ENCODE measurements around the gene FAM124A. TPM values are rescaled to one million over a fixed set of nuclear protein-coding genes. Genes with fewer than 3 reads are reported as not detected.

Gene FAM124A
- total RNA-seq, 2 donors from 2014 or later: 49.7 to 56.6 TPM

- Histone ChIP-seq H3K9me3 (ENCODE audit: control insufficient read depth, low read length) (no peaks in the 10 kb centered on the region), H3K4me3 (ENCODE audit: low read length) (no peak overlapping the region), H3K4me1 (ENCODE audit: control insufficient read depth, insufficient read depth, low read length) (no peaks in the 10 kb centered on the region), H3K9ac (ENCODE audit: extremely low read depth, low read length, poor library complexity, severe bottlenecking) (no peak overlapping the region), H3K27ac (ENCODE audit: low read depth, low read length) (no peak overlapping the region), H3K36me3 (ENCODE audit: control insufficient read depth, insufficient read depth, low read length) (no peaks in the 10 kb centered on the region), H3K27me3 (ENCODE audit: control insufficient read depth, insufficient read depth, low read length, poor library complexity, severe bottlenecking) (no peaks in the 10 kb centered on the region)
- Mint-ChIP-seq H3K9me3 (no peaks in the 10 kb centered on the region), H3K4me3 (no peak overlapping the region), H3K36me3 (ENCODE audit: low read depth) (no peaks in the 10 kb centered on the region), H3K27ac (no peak overlapping the region), H3K4me1 (peaks cover 12% of the 10 kb centered on the region), H3K27me3 (ENCODE audit: insufficient read depth) (peaks cover 23% of the 10 kb centered on the region)
- no peak for DNase-seq
- WGBS, 2 experiments (ENCODE audit: insufficient coverage in 1 of 2, insufficient read length in 1 of 2): 81 to 100% methylated on average over 1 to 2 of the region's 2 CpGs
- TF ChIP-seq, protein P1, sequence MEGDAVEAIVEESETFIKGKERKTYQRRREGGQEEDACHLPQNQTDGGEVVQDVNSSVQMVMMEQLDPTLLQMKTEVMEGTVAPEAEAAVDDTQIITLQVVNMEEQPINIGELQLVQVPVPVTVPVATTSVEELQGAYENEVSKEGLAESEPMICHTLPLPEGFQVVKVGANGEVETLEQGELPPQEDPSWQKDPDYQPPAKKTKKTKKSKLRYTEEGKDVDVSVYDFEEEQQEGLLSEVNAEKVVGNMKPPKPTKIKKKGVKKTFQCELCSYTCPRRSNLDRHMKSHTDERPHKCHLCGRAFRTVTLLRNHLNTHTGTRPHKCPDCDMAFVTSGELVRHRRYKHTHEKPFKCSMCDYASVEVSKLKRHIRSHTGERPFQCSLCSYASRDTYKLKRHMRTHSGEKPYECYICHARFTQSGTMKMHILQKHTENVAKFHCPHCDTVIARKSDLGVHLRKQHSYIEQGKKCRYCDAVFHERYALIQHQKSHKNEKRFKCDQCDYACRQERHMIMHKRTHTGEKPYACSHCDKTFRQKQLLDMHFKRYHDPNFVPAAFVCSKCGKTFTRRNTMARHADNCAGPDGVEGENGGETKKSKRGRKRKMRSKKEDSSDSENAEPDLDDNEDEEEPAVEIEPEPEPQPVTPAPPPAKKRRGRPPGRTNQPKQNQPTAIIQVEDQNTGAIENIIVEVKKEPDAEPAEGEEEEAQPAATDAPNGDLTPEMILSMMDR (conservative IDR thresholded peaks at IDR 0.05): no peak
Observed at GRCh38 chr13:51207881-51208280, 14.3 kb upstream of the FAM124A start.

GRCh38 chr13:51208716-51209115 lies 13.5 kb upstream of the FAM124A start:
- H3K36me3 Mint-ChIP-seq (ENCODE audit: low read depth): no peaks in the 10 kb centered on the region
- Histone ChIP-seq H3K27ac (ENCODE audit: low read depth, low read length) (no peak overlapping the region), H3K9ac (ENCODE audit: extremely low read depth, low read length, poor library complexity, severe bottlenecking) (no peak overlapping the region), H3K27me3 (ENCODE audit: control insufficient read depth, insufficient read depth, low read length, poor library complexity, severe bottlenecking) (no peaks in the 10 kb centered on the region), H3K9me3 (ENCODE audit: control insufficient read depth, low read length) (no peaks in the 10 kb centered on the region), H3K36me3 (ENCODE audit: control insufficient read depth, insufficient read depth, low read length) (no peaks in the 10 kb centered on the region), H3K4me3 (ENCODE audit: low read length) (no peak overlapping the region), H3K4me1 (ENCODE audit: control insufficient read depth, insufficient read depth, low read length) (no peaks in the 10 kb centered on the region)
- H3K27ac Mint-ChIP-seq: no peak overlapping the region
- H3K4me1 Mint-ChIP-seq: peaks cover 12% of the 10 kb centered on the region
- TF ChIP-seq, protein P1 (conservative IDR thresholded peaks at IDR 0.05): peak; percentile 32
- no peaks in the 10 kb centered on the region for H3K9me3 Mint-ChIP-seq
- no peak for DNase-seq
- no peak overlapping the region for H3K4me3 Mint-ChIP-seq
- H3K27me3 Mint-ChIP-seq (ENCODE audit: insufficient read depth): peaks cover 19% of the 10 kb centered on the region
- 80 to 83% methylated on average over 4 of the region's 4 CpGs for WGBS, 2 experiments (ENCODE audit: insufficient coverage in 1 of 2, insufficient read length in 1 of 2)

DNA sequence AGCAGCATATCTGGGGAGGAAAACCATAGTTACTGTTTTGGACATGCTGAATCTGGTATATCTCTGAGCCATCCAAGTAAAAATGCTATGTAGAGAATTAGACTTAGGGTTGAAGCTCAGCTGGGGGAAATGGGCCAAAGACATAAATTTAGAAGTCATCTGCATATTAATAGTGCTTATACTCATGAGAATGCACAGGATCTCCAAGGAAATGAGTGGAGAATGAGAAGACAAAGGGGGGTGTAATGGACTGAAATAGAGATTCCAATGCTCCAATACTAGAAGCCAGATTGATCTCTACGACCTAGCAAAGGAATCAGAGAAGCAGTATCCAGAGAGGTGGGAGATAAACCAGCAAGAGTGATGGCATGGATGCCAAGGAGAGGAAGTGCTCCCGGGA lies 10.3 kb upstream of the FAM124A start:
- Mint-ChIP-seq H3K36me3 (ENCODE audit: low read depth) (no peaks in the 10 kb centered on the region), H3K9me3 (peaks cover 6% of the 10 kb centered on the region), H3K27ac (no peak overlapping the region), H3K27me3 (ENCODE audit: insufficient read depth) (peaks cover 20% of the 10 kb centered on the region), H3K4me3 (no peak overlapping the region), H3K4me1 (peaks cover 12% of the 10 kb centered on the region)
- no peak overlapping the region for H3K4me3 ChIP-seq (ENCODE audit: low read length)
- TF ChIP-seq, protein P1 (conservative IDR thresholded peaks at IDR 0.05): no peak
- 17 to 90% methylated on average over 1 to 2 of the region's 2 CpGs for WGBS, 2 experiments (ENCODE audit: insufficient coverage in 1 of 2, insufficient read length in 1 of 2)
- no peaks in the 10 kb centered on the region for H3K4me1 ChIP-seq (ENCODE audit: control insufficient read depth, insufficient read depth, low read length)
- H3K27me3 ChIP-seq (ENCODE audit: control insufficient read depth, insufficient read depth, low read length, poor library complexity, severe bottlenecking): no peaks in the 10 kb centered on the region
- H3K27ac ChIP-seq (ENCODE audit: low read depth, low read length): no peak overlapping the region
- H3K9me3 ChIP-seq (ENCODE audit: control insufficient read depth, low read length): no peaks in the 10 kb centered on the region
- no peaks in the 10 kb centered on the region for H3K36me3 ChIP-seq (ENCODE audit: control insufficient read depth, insufficient read depth, low read length)
- DNase-seq: no peak
- H3K9ac ChIP-seq (ENCODE audit: extremely low read depth, low read length, poor library complexity, severe bottlenecking): no peak overlapping the region

All from endodermal cell (in vitro differentiated cells).